Fibroblast of mammary gland (primary cell): ENCODE measurements around the gene PPP2R2D.

Experiments
- DNase-seq: peaks from one replicate; pipeline ENCODE4 v3.0.0-alpha.2; 2010; ENCODE audit warnings: low read depth
- H3K4me3 ChIP-seq: 2 replicates; pipeline ENCODE4 v1.5.1; 2011; ENCODE audit warnings: low read depth, mild to moderate bottlenecking, low read length, moderate library complexity; ENCODE audit not compliant: control insufficient read depth
- TF ChIP-seq, protein P1 (sequence below): conservative IDR thresholded peaks from 2 replicates; pipeline ENCODE4 v1.5.1; 2011; ENCODE audit warnings: low read depth, low read length, inconsistent platforms; ENCODE audit not compliant: control insufficient read depth, insufficient read depth

The PPP2R2D gene

DNA sequence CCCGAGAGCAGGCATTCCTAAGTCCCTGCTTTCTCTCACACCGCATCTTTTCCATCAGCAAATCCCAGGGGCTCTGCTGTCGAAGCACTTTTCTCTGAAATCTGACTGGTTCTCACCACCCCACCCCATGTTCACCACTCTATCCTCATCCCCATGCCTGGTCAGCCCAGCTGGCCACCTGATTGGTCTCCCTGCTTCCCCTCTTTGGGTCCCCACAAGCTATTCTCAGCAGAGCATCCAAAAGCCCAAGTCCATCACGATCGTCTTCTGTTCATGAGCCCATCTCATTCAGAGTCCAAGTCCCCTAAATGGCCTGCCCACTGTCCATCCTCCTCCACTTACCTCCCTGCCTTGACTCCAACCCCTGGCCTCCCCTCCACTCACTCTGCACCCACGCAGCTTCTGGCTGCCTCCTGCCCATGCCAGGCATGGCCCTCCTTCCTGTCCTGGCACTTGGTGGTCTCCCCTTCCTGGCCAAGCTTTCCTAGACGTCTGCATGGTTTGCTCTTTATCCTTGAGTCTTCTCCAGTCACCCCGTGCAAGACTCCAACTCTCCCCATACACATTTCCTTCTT is 1.6 kb upstream of the PPP2R2D start:
- no peak overlapping the region for H3K4me3 ChIP-seq
- no peak for DNase-seq
- TF ChIP-seq, protein P1, sequence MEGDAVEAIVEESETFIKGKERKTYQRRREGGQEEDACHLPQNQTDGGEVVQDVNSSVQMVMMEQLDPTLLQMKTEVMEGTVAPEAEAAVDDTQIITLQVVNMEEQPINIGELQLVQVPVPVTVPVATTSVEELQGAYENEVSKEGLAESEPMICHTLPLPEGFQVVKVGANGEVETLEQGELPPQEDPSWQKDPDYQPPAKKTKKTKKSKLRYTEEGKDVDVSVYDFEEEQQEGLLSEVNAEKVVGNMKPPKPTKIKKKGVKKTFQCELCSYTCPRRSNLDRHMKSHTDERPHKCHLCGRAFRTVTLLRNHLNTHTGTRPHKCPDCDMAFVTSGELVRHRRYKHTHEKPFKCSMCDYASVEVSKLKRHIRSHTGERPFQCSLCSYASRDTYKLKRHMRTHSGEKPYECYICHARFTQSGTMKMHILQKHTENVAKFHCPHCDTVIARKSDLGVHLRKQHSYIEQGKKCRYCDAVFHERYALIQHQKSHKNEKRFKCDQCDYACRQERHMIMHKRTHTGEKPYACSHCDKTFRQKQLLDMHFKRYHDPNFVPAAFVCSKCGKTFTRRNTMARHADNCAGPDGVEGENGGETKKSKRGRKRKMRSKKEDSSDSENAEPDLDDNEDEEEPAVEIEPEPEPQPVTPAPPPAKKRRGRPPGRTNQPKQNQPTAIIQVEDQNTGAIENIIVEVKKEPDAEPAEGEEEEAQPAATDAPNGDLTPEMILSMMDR = no peak

DNA sequence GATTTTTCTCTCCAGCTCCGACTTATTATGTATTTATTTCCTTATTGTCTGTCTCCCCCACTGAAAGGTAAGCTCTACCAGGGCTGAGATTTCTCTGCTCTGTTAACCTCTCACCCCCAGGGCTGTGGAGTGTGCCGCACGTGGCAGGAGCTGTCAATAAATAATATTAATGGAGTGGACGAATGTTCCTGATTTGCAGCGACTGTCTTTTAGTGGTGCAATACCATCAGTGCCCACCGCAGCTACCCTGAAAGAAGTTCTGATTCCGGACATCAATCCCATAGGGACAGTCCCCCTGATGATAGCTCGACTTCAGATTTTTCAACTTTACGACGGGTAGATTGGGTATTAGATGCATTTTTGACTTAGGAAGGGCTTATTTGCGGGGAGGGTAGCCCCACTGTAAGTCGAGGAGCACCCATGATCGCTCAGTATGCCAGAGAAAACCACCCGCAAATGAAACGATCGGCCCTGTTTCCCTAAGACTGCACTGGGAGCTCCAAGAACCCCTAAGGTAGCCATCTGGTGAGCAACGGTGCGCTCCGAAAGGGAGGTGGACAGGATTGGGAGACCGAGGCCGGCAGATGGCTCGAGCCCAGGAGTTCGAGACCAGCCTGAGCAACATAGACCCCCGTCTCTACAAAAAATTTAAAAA is 986 bp upstream of the PPP2R2D start:
- DNase-seq = no peak
- peak overlapping the region; percentile 63 for H3K4me3 ChIP-seq
- TF ChIP-seq, protein P1 = no peak

DNA sequence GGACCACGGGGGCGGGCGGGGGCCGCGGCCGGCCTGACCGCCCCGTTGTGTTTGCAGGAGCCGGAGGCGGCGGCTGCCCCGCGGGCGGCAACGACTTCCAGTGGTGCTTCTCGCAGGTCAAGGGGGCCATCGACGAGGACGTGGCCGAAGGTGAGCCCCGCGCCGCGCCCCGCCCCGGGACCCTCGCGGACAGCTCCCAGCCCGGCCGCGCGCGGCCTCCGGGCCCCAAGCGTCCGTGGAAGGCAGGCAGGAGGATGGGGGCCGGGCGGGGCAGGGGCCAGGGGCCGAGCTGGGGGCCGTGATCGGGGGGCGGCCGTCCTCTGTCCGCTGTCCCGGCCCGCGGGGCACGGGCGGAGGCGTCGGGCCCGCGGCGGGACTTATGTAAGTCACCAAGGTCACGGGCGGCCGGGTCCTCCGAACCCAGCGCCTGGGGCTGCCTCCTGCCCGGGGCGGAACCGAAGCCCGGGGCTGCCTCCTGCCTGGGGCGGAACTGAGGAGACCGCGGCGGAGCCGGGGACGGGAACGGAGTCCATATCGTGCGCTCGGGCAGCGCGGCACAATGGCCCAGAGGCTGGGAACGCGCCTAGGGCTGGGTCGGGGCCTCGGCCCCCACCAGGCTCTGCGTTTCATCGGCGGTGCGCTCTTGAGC is 497 bp downstream of the PPP2R2D start:
- TF ChIP-seq, protein P1 = no peak
- H3K4me3 ChIP-seq = peak overlapping the region; percentile 72
- peak; percentile 10 for DNase-seq

DNA sequence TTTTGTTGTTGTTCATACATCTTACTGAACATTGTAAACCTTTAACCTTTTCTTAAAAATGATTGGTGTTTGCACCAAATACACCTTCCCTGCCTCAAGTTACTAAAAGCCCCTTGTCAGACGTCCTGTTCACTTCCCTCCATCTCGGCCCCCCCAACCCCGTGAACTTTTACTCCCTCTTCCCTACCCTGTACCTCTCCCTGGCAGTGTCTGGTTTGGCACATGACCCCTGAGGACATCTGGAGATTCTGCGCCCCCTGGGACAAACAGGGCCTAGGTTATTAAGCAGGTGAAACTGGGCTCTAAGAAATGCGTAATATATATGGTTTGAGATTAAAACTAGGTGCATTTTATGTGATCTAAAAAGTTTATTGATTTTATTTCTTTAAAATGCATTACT is 1.4 kb downstream of the PPP2R2D start:
- TF ChIP-seq, protein P1 = no peak
- H3K4me3 ChIP-seq = peak overlapping the region; percentile 72
- DNase-seq = no peak

DNA sequence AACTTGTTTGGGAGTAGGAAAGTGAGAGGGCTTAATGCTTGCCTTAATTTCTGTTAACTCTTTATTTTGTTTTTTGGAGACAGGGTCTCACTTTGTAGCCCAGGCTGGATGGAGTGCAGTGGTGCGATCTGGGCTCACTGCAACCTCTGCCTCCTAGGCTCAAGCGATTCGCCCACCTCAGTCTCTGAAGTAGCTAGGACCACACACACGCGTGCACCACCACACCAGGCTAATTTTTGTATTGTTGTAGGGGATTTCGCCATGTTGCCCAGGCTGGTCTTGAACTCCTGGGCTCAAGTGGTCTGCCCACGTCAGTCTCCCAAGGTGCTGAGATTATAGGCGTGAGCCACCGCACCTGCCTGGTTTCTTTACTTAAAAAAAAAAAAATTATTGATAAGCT is 1.9 kb downstream of the PPP2R2D start:
- no peak overlapping the region for H3K4me3 ChIP-seq
- TF ChIP-seq, protein P1 = no peak
- no peak for DNase-seq

DNA sequence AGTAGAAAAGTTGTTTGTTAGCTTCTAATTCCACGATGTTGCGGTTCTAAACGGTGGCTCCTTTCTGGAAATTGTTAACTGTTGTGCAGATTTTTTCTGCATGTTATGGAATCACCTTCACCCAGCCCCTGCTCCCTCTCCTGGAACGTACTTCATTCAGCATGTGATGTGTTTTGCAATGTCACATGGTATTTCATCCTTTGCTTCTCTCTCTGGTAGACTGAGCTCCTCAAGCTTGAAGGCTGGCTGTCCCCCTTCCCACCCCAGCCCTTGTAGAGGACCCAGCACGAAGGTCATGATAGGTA is 4.4 kb downstream of the PPP2R2D start:
- TF ChIP-seq, protein P1 = no peak
- H3K4me3 ChIP-seq = no peak overlapping the region
- no peak for DNase-seq
